Measurements from ENCODE around the gene KMT2E.

GRCh38 chr7:105060437-105060836, 46.4 kb downstream of the KMT2E start:
- TF ChIP-seq, protein P1, sequence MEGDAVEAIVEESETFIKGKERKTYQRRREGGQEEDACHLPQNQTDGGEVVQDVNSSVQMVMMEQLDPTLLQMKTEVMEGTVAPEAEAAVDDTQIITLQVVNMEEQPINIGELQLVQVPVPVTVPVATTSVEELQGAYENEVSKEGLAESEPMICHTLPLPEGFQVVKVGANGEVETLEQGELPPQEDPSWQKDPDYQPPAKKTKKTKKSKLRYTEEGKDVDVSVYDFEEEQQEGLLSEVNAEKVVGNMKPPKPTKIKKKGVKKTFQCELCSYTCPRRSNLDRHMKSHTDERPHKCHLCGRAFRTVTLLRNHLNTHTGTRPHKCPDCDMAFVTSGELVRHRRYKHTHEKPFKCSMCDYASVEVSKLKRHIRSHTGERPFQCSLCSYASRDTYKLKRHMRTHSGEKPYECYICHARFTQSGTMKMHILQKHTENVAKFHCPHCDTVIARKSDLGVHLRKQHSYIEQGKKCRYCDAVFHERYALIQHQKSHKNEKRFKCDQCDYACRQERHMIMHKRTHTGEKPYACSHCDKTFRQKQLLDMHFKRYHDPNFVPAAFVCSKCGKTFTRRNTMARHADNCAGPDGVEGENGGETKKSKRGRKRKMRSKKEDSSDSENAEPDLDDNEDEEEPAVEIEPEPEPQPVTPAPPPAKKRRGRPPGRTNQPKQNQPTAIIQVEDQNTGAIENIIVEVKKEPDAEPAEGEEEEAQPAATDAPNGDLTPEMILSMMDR (IDR thresholded peaks at IDR 0.05): no peak
- no peak for TF ChIP-seq POLR2A (IDR thresholded peaks at IDR 0.05)
